Subcutaneous adipose tissue (tissue), 4 donors: ENCODE results near the gene METAP1. TPM values are rescaled to one million over a fixed set of nuclear protein-coding genes. Genes with fewer than 3 reads are reported as not detected.

ENCODE experiments used
- CTCF ChIP-seq: fragments of 450-650 bp; IDR thresholded peaks from one replicate; pipeline ENCODE4 v1.5.1; 2016; ENCODE audit warnings: low read depth, mild to moderate bottlenecking, control low read depth, antibody characterized with exemption, moderate library complexity
- small RNA-seq: library from RNA; depleted of rRNA; stranded (forward); fragments of <200 nt; gene quantifications from one replicate; pipeline ENCODE3, GENCODE V24; 2016
- total RNA-seq, 4 donors: library from RNA; depleted of rRNA; stranded (reverse); fragments of >200 nt; gene quantifications; one replicate each; pipeline ENCODE4 v1.1.0, GENCODE V29; 2016

The METAP1 gene
- total RNA-seq, 4 donors from 2014 or later, result 26.4 to 39.3 (median 29.6) TPM

DNA sequence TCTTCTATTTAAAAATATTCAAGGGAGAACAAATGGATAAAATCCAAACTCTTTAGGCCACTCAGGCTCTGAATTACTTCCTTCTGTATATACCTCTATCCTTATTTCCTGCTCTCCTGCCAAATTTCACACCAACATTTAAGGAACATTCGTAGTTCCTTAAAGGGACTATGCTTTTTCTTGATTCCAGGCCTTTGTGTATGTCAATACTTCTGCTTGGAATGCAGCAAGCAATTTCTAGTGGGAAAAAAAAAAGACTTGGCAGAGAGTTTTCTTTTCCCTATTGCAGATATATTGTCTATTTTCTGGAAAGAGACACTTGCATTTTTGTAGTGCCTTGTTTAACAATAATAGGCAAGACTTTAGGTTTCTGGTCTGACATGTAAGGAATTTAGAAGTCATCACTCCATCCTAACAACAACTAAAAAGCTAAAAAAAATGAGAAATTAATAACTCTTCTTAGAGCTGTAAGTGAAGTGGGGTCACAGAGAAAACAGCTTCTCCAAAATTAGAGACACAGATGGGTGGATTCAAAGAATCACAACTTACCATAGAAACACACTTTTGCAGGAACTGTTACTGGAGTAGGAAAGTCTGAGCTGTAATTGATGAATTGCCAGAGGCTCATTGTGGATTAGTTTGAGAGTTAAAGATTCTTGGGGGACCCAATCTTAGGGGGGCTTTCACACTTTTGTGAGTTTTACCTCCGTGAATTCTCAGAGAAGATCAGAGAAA is 95.1 kb downstream of the METAP1 start:
- TF ChIP-seq CTCF, result no peak

DNA sequence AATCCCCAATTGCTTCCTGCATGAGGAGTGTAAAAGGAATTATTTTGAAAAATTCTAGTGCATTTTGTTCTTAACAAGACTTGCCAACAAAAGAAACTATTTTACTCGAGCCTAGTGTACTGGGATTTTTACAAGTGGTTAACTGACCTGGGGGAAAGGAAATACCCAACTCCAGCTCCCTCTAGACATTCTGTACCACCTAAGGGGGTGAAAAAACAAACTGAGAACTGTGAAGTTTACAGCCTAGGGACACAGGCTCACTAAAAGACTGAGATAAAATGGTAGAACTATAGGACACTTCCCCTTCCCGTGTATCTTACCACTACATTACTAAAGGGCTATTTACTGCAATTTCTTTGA is 95.7 kb downstream of the METAP1 start:
- no peak for TF ChIP-seq CTCF

DNA sequence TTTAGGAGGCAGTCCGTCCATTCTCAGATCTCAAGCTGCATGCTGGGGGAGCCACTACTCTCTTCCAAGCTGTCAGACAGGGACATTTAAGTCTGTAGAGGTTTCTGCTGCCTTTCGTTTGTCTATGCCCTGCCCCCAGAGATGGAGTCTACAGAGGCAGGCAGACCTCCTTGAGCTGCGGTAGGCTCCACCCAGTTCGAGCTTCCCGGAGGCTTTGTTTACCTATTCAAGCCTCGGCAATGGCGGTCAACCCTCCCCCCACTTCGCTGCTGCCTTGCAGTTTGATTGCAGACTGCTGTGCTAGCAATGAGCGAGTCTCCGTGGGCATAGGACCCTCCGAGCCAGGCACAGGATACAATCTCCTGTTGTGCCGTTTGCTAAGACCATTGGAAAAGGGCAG is 103.8 kb downstream of the METAP1 start:
- no peak for TF ChIP-seq CTCF

GRCh38 chr4:99100876-99101275 is 105.4 kb downstream of the METAP1 start:
- no peak for TF ChIP-seq CTCF

DNA sequence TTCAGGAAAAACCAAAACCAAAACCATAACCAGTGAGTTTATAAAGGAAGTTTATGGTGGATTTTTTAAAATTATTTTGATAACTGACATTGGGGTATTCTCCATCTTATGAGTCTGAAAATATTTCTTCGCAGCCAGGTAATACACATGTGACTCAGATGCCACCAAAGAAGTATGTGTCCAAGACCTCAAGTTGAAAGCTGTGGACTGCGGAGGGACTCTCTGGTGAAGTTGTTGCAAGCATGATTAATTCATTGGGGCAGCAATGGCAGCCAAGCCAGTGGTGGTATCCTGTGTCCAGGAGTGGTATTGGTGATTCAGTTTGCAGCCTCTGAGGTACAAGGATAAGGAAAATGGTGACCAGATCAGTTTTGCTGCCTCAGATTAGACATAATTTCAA is 107.1 kb downstream of the METAP1 start:
- TF ChIP-seq CTCF, result no peak

- TF ChIP-seq CTCF, result no peak
These were observed 107.6 kb downstream of the METAP1 start for GRCh38 chr4:99103166-99103565.

- no peak for TF ChIP-seq CTCF
These were observed 108.6 kb downstream of the METAP1 start for GRCh38 chr4:99104153-99104552.

Small RNA genes within 50 kb of the gene (small RNA-seq; reads per million reads assigned to genes)
- gene MIR3684 (not detected), gene RNU7-149P (not detected)

Other genes with a start within 250 kb of the METAP1 start
- gene EIF4E, start 66.6 kb upstream of the METAP1 start, total RNA-seq, result 10 to 100 TPM; 37.1 to 96.4 (median 56.9) TPM
- gene ADH5, start 93.1 kb downstream of the METAP1 start, total RNA-seq, result 100 to 1,000 TPM; 220 to 333 (median 251) TPM
- 1 to 10 TPM in 1 of 4 donors, under 1 TPM in 2, not detected in 1; 0.49 to 6.1 (median 0.66) TPM for gene ADH4, start 148.6 kb downstream of the METAP1 start, total RNA-seq
- gene ADH6, start 223.5 kb downstream of the METAP1 start, total RNA-seq, result not detected